Neutrophil (primary cell): Measurements from ENCODE around the gene PTGES2.

Experiments
- H3K27ac ChIP-seq: fragments of 200-600 bp; sonication (generic); 2 replicates; pipeline ENCODE4 v1.5.1; 2016; ENCODE audit warnings: mild to moderate bottlenecking, moderate library complexity
- H3K27me3 ChIP-seq: fragments of 200-600 bp; sonication (generic); 2 replicates; pipeline ENCODE4 v1.6.0; 2016; ENCODE audit warnings: mild to moderate bottlenecking
- H3K36me3 ChIP-seq: fragments of 200-600 bp; sonication (generic); 2 replicates; pipeline ENCODE4 v1.5.1; 2017
- H3K4me1 ChIP-seq, 2 experiments: fragments of 200-600 bp in 1 of 2; sonication (generic) in 1 of 2; 1 replicate in 1 of 2; 2 replicates in 1 of 2; pipeline versions ENCODE4 v1.5.1 to v1.6.1; 2013 to 2016; ENCODE audit warnings: low read depth in 1 of 2, low read length in 1 of 2, mild to moderate bottlenecking in 1 of 2, moderate library complexity in 1 of 2; ENCODE audit not compliant: control insufficient read depth in 1 of 2, insufficient read depth in 1 of 2
- H3K4me3 ChIP-seq, 2 experiments: fragments of 200-600 bp in 1 of 2; sonication (generic) in 1 of 2; 1 replicate in 1 of 2; 2 replicates in 1 of 2; pipeline ENCODE4 v1.5.1; 2013 to 2016; ENCODE audit warnings: low read depth in 1 of 2, low read length in 1 of 2, mild to moderate bottlenecking in 1 of 2, moderate library complexity in 1 of 2
- H3K9me3 ChIP-seq: fragments of 200-600 bp; sonication (generic); 2 replicates; pipeline ENCODE4 v1.5.1; 2016
- CTCF ChIP-seq: fragments of 200-600 bp; sonication (generic); IDR thresholded peaks from 2 replicates; pipeline ENCODE4 v1.5.1; 2016; ENCODE audit warnings: antibody characterized with exemption

Gene PTGES2

GRCh38 chr9:128070874-128071273 is 56.7 kb downstream of the PTGES2 start:
- H3K36me3 ChIP-seq: no peaks in the 10 kb centered on the region
- peaks cover 66 to 72% of the 10 kb centered on the region in 2 experiments for H3K4me1 ChIP-seq
- H3K27ac ChIP-seq: peak overlapping the region; percentile 37
- no peak overlapping the region for H3K4me3 ChIP-seq
- H3K27me3 ChIP-seq: no peaks in the 10 kb centered on the region
- H3K9me3 ChIP-seq: no peaks in the 10 kb centered on the region
- no peak for TF ChIP-seq CTCF
